Tibial nerve (tissue), 4 donors: ENCODE measurements around the gene ELMO2.

Source experiments
- CTCF ChIP-seq, 5 experiments: fragments of 200-600 bp in 3 of 5; fragments of 450-650 bp in 2 of 5; sonication (generic) in 3 of 5; IDR thresholded peaks; one replicate each; pipeline ENCODE4 v1.5.1; 2016 to 2019; ENCODE audit warnings: antibody characterized with exemption in 5 of 5, mild to moderate bottlenecking in 3 of 5, moderate library complexity in 2 of 5
- EP300 ChIP-seq, 2 donors: sonication (generic); formaldehyde crosslinking; IDR thresholded peaks; one replicate each; pipeline ENCODE4 v1.6.1; 2017; ENCODE audit warnings: antibody characterized with exemption in 2 of 2, mild to moderate bottlenecking in 1 of 2
- POLR2A ChIP-seq, 2 donors: fragments of 450-650 bp; IDR thresholded peaks; one replicate each; pipeline ENCODE4 v1.6.1; 2017; ENCODE audit warnings: antibody characterized with exemption in 2 of 2, mild to moderate bottlenecking in 2 of 2, moderate library complexity in 2 of 2

DNA sequence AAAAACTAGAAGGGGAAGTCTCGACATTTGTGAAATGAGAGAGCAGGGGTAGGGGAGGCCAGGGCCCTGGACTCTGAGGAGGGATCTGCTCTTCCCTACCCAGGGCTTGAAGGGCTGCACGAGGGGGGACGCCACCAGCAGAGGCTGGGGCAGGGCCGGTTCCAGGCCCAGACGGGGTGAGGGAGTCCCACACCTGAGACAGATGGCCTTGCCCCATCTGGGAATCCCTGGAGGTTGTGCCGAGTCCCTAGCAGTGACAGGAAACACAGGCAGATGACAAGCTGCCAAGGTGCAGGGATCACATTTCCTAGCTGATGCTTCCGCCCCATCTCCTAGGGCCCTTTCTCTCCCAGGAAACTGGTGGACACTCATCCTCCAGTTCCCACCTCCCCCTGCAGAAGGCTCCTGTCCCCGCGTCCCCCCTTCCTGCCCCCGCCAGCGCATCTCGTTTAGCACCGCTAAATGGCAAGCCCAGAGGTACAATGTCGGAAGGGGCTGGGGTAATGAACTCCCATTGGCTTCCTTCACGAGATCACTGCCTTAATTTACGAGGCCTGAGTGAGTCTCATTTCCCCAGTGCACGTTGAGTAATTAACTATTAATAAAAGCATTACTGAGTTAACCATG lies 63.0 kb downstream of the ELMO2 start:
- TF ChIP-seq CTCF (IDR thresholded peaks at IDR 0.05) (no peak), POLR2A (IDR thresholded peaks at IDR 0.05) (no peak), EP300 (IDR thresholded peaks at IDR 0.05) (no peak)
